SKM-1 treated with dmso at 0.1 percent for 144 hours (cell line): Measurements from ENCODE around the gene MED14.
"Not testable (repeated sequence)": the region's sequence is repeated elsewhere in the genome, so short reads cannot be mapped to it uniquely, and the experiment has no call there.

Experiments
- DNase-seq: peaks from one replicate; lab custom pipeline; 2025; ENCODE audit not compliant: unreplicated experiment; lab: John Stamatoyannopoulos, UW

Gene MED14

GRCh38 chrX:40735325-40736169, at the start of gene MED14:
Gene MED14, minus strand, starts transcription at chrX:40735542. Its CDS starts 130 bp downstream, at chrX:40735412.
- peak; percentile 83 for DNase-seq

GRCh38 chrX:40784516-40785151, 49.3 kb upstream of the MED14 start:
- no peak for DNase-seq

GRCh38 chrX:40782644-40783259, 47.4 kb upstream of the MED14 start:
- DNase-seq: not testable (repeated sequence)

GRCh38 chrX:40780951-40781350, 45.6 kb upstream of the MED14 start:
- DNase-seq: no peak

GRCh38 chrX:40780082-40780481, 44.7 kb upstream of the MED14 start:
- no peak for DNase-seq

- no peak for DNase-seq
Observed at GRCh38 chrX:40778861-40779575, 43.7 kb upstream of the MED14 start.

GRCh38 chrX:40773809-40774208, 38.5 kb upstream of the MED14 start:
- no peak for DNase-seq

GRCh38 chrX:40773188-40773587, 37.8 kb upstream of the MED14 start:
- no peak for DNase-seq

- DNase-seq: no peak
Observed at GRCh38 chrX:40772290-40772689, 36.9 kb upstream of the MED14 start.

GRCh38 chrX:40761762-40762161, 26.4 kb upstream of the MED14 start:
- DNase-seq: no peak

GRCh38 chrX:40759374-40759773, 24.0 kb upstream of the MED14 start:
- DNase-seq: no peak

- DNase-seq: no peak
Observed at GRCh38 chrX:40757058-40757457, 21.7 kb upstream of the MED14 start.

GRCh38 chrX:40755291-40756249, 20.2 kb upstream of the MED14 start:
- no peak for DNase-seq

GRCh38 chrX:40749681-40750494, 14.5 kb upstream of the MED14 start:
- DNase-seq: no peak

GRCh38 chrX:40748977-40749376, 13.6 kb upstream of the MED14 start:
- no peak for DNase-seq

- DNase-seq: no peak
Observed at GRCh38 chrX:40746521-40746920, 11.2 kb upstream of the MED14 start.

- no peak for DNase-seq
Observed at GRCh38 chrX:40736170-40736505, 796 bp upstream of the MED14 start.

GRCh38 chrX:40734971-40735324, 394 bp downstream of the MED14 start:
- no peak for DNase-seq

- no peak for DNase-seq
Observed at GRCh38 chrX:40733706-40734105, 1.6 kb downstream of the MED14 start.

- DNase-seq: not testable (repeated sequence)
Observed at GRCh38 chrX:40732499-40732898, 2.8 kb downstream of the MED14 start.
